IgD-negative memory B cell (primary cell): ENCODE measurements around the gene CTNNA2. TPM values are rescaled to one million over a fixed set of nuclear protein-coding genes. Genes with fewer than 3 reads are reported as not detected.

ENCODE experiments used
- H3K27ac Mint-ChIP-seq, 3 donors: one replicate each; pipeline ENCODE4 v1.8.0; 2020 to 2022; ENCODE audit warnings: mild to moderate bottlenecking in 3 of 3, mixed read lengths in 3 of 3, moderate library complexity in 1 of 3
- H3K27me3 Mint-ChIP-seq: one replicate; pipeline ENCODE4 v1.8.0; 2021; ENCODE audit warnings: mixed read lengths
- H3K36me3 Mint-ChIP-seq: one replicate; pipeline ENCODE4 v1.8.0; 2020; ENCODE audit warnings: mild to moderate bottlenecking, mixed read lengths
- H3K4me1 Mint-ChIP-seq, 3 donors: one replicate each; pipeline ENCODE4 v1.8.0; 2020 to 2022; ENCODE audit warnings: mixed read lengths in 3 of 3, mild to moderate bottlenecking in 1 of 3
- H3K4me3 Mint-ChIP-seq, 4 donors: one replicate each; pipeline ENCODE4 v1.8.0; 2020 to 2022; ENCODE audit warnings: mild to moderate bottlenecking in 4 of 4, mixed read lengths in 4 of 4, moderate library complexity in 3 of 4
- H3K9me3 Mint-ChIP-seq, 3 donors: one replicate each; pipeline ENCODE4 v1.8.0; 2020 to 2021; ENCODE audit warnings: mixed read lengths in 3 of 3, mild to moderate bottlenecking in 1 of 3
- polyA plus RNA-seq: library from polyadenylated mRNA; unstranded; fragments of 300-500 nt; fragmentation: Illumina TruSeq; gene quantifications from one replicate; pipeline ENCODE4 v1.2.3, GENCODE V29; 2021

The CTNNA2 gene
- polyA plus RNA-seq, 1 donor from 2014 or later: not detected

GRCh38 chr2:80330527-80331450 is 817.9 kb downstream of the CTNNA2 start:
- Mint-ChIP-seq H3K36me3 (peaks cover 2% of the 10 kb centered on the region), H3K4me1 (no peaks in the 10 kb centered on the region), H3K27me3 (no peaks in the 10 kb centered on the region), H3K9me3 (peaks cover 0 to 11% (median 3%) of the 10 kb centered on the region in 3 donors), H3K4me3 (no peak overlapping the region), H3K27ac (no peak overlapping the region)

GRCh38 chr2:80333886-80334285 is 821.0 kb downstream of the CTNNA2 start:
- Mint-ChIP-seq H3K27me3 (no peaks in the 10 kb centered on the region), H3K4me3 (no peak overlapping the region), H3K4me1 (no peaks in the 10 kb centered on the region), H3K27ac (no peak overlapping the region), H3K36me3 (peaks cover 2% of the 10 kb centered on the region), H3K9me3 (peaks cover 0 to 20% (median 2%) of the 10 kb centered on the region in 3 donors)

GRCh38 chr2:80335411-80335810 is 822.6 kb downstream of the CTNNA2 start:
- Mint-ChIP-seq H3K27me3 (no peaks in the 10 kb centered on the region), H3K27ac (no peak overlapping the region), H3K36me3 (no peaks in the 10 kb centered on the region), H3K4me1 (no peaks in the 10 kb centered on the region), H3K4me3 (no peak overlapping the region), H3K9me3 (peaks cover 0 to 20% (median 0%) of the 10 kb centered on the region in 3 donors)

GRCh38 chr2:80338794-80339193 is 825.9 kb downstream of the CTNNA2 start:
- Mint-ChIP-seq H3K27ac (no peak overlapping the region), H3K36me3 (no peaks in the 10 kb centered on the region), H3K9me3 (peaks cover 0 to 24% (median 3%) of the 10 kb centered on the region in 3 donors), H3K4me1 (no peaks in the 10 kb centered on the region), H3K4me3 (no peak overlapping the region), H3K27me3 (no peaks in the 10 kb centered on the region)

- Mint-ChIP-seq H3K27me3 (no peaks in the 10 kb centered on the region), H3K36me3 (no peaks in the 10 kb centered on the region), H3K4me3 (no peak overlapping the region), H3K9me3 (peaks cover 0 to 27% (median 6%) of the 10 kb centered on the region in 3 donors), H3K27ac (no peak overlapping the region), H3K4me1 (no peaks in the 10 kb centered on the region)
These were observed 827.2 kb downstream of the CTNNA2 start for GRCh38 chr2:80340022-80340421.

GRCh38 chr2:80348078-80348477 is 835.2 kb downstream of the CTNNA2 start:
- Mint-ChIP-seq H3K9me3 (peaks cover 0 to 19% (median 4%) of the 10 kb centered on the region in 3 donors), H3K36me3 (no peaks in the 10 kb centered on the region), H3K4me1 (no peaks in the 10 kb centered on the region), H3K27ac (no peak overlapping the region), H3K27me3 (no peaks in the 10 kb centered on the region), H3K4me3 (no peak overlapping the region)

- H3K4me3 Mint-ChIP-seq: no peak overlapping the region
- H3K4me1 Mint-ChIP-seq: no peaks in the 10 kb centered on the region
- H3K27me3 Mint-ChIP-seq: no peaks in the 10 kb centered on the region
- H3K27ac Mint-ChIP-seq: no peak overlapping the region
- peaks cover 0 to 19% (median 4%) of the 10 kb centered on the region in 3 donors for H3K9me3 Mint-ChIP-seq
- H3K36me3 Mint-ChIP-seq: no peaks in the 10 kb centered on the region
These were observed 836.1 kb downstream of the CTNNA2 start for GRCh38 chr2:80348953-80349352.

GRCh38 chr2:80351231-80351630 is 838.4 kb downstream of the CTNNA2 start:
- H3K4me1 Mint-ChIP-seq: no peaks in the 10 kb centered on the region
- H3K4me3 Mint-ChIP-seq: no peak overlapping the region
- peaks cover 0 to 10% (median 1%) of the 10 kb centered on the region in 3 donors for H3K9me3 Mint-ChIP-seq
- H3K36me3 Mint-ChIP-seq: no peaks in the 10 kb centered on the region
- no peaks in the 10 kb centered on the region for H3K27me3 Mint-ChIP-seq
- H3K27ac Mint-ChIP-seq: no peak overlapping the region

- Mint-ChIP-seq H3K4me1 (no peaks in the 10 kb centered on the region), H3K27ac (no peak overlapping the region), H3K27me3 (no peaks in the 10 kb centered on the region), H3K36me3 (peaks cover 2% of the 10 kb centered on the region), H3K4me3 (no peak overlapping the region), H3K9me3 (peaks cover 1 to 16% (median 6%) of the 10 kb centered on the region in 3 donors)
These were observed 842.0 kb downstream of the CTNNA2 start for GRCh38 chr2:80354858-80355257.

GRCh38 chr2:80361904-80362303 is 849.1 kb downstream of the CTNNA2 start:
- Mint-ChIP-seq H3K4me3 (no peak overlapping the region), H3K4me1 (peaks cover 0 to 2% (median 0%) of the 10 kb centered on the region in 3 donors), H3K27ac (no peak overlapping the region), H3K9me3 (peaks cover 3 to 7% (median 7%) of the 10 kb centered on the region in 3 donors), H3K36me3 (peaks cover 2% of the 10 kb centered on the region), H3K27me3 (no peaks in the 10 kb centered on the region)

- H3K9me3 Mint-ChIP-seq: peaks cover 2 to 7% (median 5%) of the 10 kb centered on the region in 3 donors
- no peak overlapping the region for H3K4me3 Mint-ChIP-seq
- H3K27ac Mint-ChIP-seq: no peak overlapping the region
- peaks cover 2% of the 10 kb centered on the region for H3K36me3 Mint-ChIP-seq
- peaks cover 0 to 2% (median 0%) of the 10 kb centered on the region in 3 donors for H3K4me1 Mint-ChIP-seq
- H3K27me3 Mint-ChIP-seq: no peaks in the 10 kb centered on the region
These were observed 850.5 kb downstream of the CTNNA2 start for GRCh38 chr2:80363330-80363729.

GRCh38 chr2:80363791-80364349 is 851.0 kb downstream of the CTNNA2 start:
- Mint-ChIP-seq H3K4me1 (peaks cover 0 to 2% (median 0%) of the 10 kb centered on the region in 3 donors), H3K9me3 (peaks cover 2 to 7% (median 5%) of the 10 kb centered on the region in 3 donors), H3K4me3 (no peak overlapping the region), H3K36me3 (no peaks in the 10 kb centered on the region), H3K27ac (no peak overlapping the region), H3K27me3 (no peaks in the 10 kb centered on the region)

GRCh38 chr2:80364524-80365212 is 851.8 kb downstream of the CTNNA2 start:
- Mint-ChIP-seq H3K4me1 (peaks cover 0 to 2% (median 0%) of the 10 kb centered on the region in 3 donors), H3K27ac (no peak overlapping the region), H3K9me3 (peaks cover 2 to 7% (median 5%) of the 10 kb centered on the region in 3 donors), H3K36me3 (no peaks in the 10 kb centered on the region), H3K27me3 (no peaks in the 10 kb centered on the region), H3K4me3 (no peak overlapping the region)

- Mint-ChIP-seq H3K4me3 (no peak overlapping the region), H3K27me3 (no peaks in the 10 kb centered on the region), H3K9me3 (peaks cover 2 to 7% (median 7%) of the 10 kb centered on the region in 3 donors), H3K36me3 (no peaks in the 10 kb centered on the region), H3K4me1 (peaks cover 0 to 2% (median 0%) of the 10 kb centered on the region in 3 donors), H3K27ac (no peak overlapping the region)
These were observed 852.9 kb downstream of the CTNNA2 start for GRCh38 chr2:80365762-80366161.
